ENCODE data around the gene FUBP1. TPM values are rescaled to one million over a fixed set of nuclear protein-coding genes. Genes with fewer than 3 reads are reported as not detected.
A peak's percentile ranks its signal among the peaks of the same experiment; 100 is the strongest.

FUBP1 gene
- total RNA-seq, 1 donor from 2014 or later, result 128 TPM

DNA sequence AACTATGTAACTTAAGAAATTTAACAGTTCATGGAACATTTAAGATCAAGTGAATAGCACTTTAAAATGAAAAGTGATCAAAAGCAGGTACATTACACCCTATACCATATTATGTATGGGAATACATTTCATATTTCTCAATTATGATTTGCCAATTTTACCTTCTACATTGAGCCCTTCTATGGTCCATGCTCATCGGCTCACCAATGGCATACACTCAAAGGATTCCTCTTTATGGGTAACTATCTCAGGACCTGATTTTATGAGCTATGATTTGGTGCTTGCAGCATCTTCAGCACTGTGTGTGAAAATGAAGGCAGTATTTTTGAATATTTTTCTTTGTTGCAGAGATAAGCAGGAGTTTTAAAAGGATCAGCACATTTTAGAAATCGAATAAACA is 33.5 kb downstream of the FUBP1 start:
- Histone ChIP-seq H3K36me3 (ENCODE audit: insufficient read depth, low read length) (peaks cover 76% of the 10 kb centered on the region), H3K27ac (ENCODE audit: low read depth, low read length) (no peak overlapping the region), H4K20me1 (ENCODE audit: insufficient read depth, low read length) (peaks cover 34% of the 10 kb centered on the region), H3K4me3 (ENCODE audit: insufficient read depth, low read depth, low read length) (no peak overlapping the region), H3K27me3 (ENCODE audit: insufficient read depth, low read length) (no peaks in the 10 kb centered on the region), H3K4me1 (ENCODE audit: insufficient read depth, low read length) (no peaks in the 10 kb centered on the region), H3K4me2 (ENCODE audit: low read length) (no peak overlapping the region), H3K79me2 (ENCODE audit: insufficient read depth, low read length) (peaks cover 29% of the 10 kb centered on the region), H3K9ac (ENCODE audit: low read length) (no peak overlapping the region), H3K9me3 (ENCODE audit: insufficient read depth, low read depth, low read length) (no peaks in the 10 kb centered on the region), H2AFZ (ENCODE audit: low read depth, low read length) (no peak overlapping the region)
- TF ChIP-seq, protein P1, sequence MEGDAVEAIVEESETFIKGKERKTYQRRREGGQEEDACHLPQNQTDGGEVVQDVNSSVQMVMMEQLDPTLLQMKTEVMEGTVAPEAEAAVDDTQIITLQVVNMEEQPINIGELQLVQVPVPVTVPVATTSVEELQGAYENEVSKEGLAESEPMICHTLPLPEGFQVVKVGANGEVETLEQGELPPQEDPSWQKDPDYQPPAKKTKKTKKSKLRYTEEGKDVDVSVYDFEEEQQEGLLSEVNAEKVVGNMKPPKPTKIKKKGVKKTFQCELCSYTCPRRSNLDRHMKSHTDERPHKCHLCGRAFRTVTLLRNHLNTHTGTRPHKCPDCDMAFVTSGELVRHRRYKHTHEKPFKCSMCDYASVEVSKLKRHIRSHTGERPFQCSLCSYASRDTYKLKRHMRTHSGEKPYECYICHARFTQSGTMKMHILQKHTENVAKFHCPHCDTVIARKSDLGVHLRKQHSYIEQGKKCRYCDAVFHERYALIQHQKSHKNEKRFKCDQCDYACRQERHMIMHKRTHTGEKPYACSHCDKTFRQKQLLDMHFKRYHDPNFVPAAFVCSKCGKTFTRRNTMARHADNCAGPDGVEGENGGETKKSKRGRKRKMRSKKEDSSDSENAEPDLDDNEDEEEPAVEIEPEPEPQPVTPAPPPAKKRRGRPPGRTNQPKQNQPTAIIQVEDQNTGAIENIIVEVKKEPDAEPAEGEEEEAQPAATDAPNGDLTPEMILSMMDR (IDR thresholded peaks at IDR 0.05; ENCODE audit: insufficient read depth, low read depth, low read length), result no peak
- no peak for TF ChIP-seq EZH2 (IDR thresholded peaks at IDR 0.05; ENCODE audit: insufficient read depth, low read length)
- peaks cover 5% of the 10 kb centered on the region for H3K4me1 Mint-ChIP-seq (ENCODE audit: low read depth, unreplicated experiment)
- DNase-seq (ENCODE audit: low read depth), result no peak
- no peaks in the 10 kb centered on the region for H3K9me3 Mint-ChIP-seq (ENCODE audit: unreplicated experiment)
- H3K36me3 Mint-ChIP-seq (ENCODE audit: low read depth, unreplicated experiment), result peaks cover 3% of the 10 kb centered on the region
- H3K27ac Mint-ChIP-seq (ENCODE audit: unreplicated experiment), result no peak overlapping the region
- FAIRE-seq, result no peak
- no peaks in the 10 kb centered on the region for H3K27me3 Mint-ChIP-seq (ENCODE audit: low read depth, unreplicated experiment)
- no peak overlapping the region for H3K4me3 Mint-ChIP-seq (ENCODE audit: unreplicated experiment)

GRCh38 chr1:77942400-77943140 is 36.3 kb downstream of the FUBP1 start:
- peaks cover 3% of the 10 kb centered on the region for H3K4me1 Mint-ChIP-seq (ENCODE audit: low read depth, unreplicated experiment)
- FAIRE-seq, result no peak
- no peak overlapping the region for H3K4me3 Mint-ChIP-seq (ENCODE audit: unreplicated experiment)
- peaks cover 12% of the 10 kb centered on the region for H3K79me2 ChIP-seq (ENCODE audit: insufficient read depth, low read length)
- H3K36me3 ChIP-seq (ENCODE audit: insufficient read depth, low read length), result peaks cover 68% of the 10 kb centered on the region
- H2AFZ ChIP-seq (ENCODE audit: low read depth, low read length), result no peak overlapping the region
- H3K36me3 Mint-ChIP-seq (ENCODE audit: low read depth, unreplicated experiment), result peaks cover 11% of the 10 kb centered on the region
- H3K9me3 Mint-ChIP-seq (ENCODE audit: unreplicated experiment), result no peaks in the 10 kb centered on the region
- H4K20me1 ChIP-seq (ENCODE audit: insufficient read depth, low read length), result peaks cover 24% of the 10 kb centered on the region
- no peaks in the 10 kb centered on the region for H3K27me3 Mint-ChIP-seq (ENCODE audit: low read depth, unreplicated experiment)
- H3K27ac Mint-ChIP-seq (ENCODE audit: unreplicated experiment), result peak overlapping the region; percentile 51
- H3K9ac ChIP-seq (ENCODE audit: low read length), result no peak overlapping the region
- no peaks in the 10 kb centered on the region for H3K27me3 ChIP-seq (ENCODE audit: insufficient read depth, low read length)
- no peak overlapping the region for H3K27ac ChIP-seq (ENCODE audit: low read depth, low read length)
- H3K4me1 ChIP-seq (ENCODE audit: insufficient read depth, low read length), result no peaks in the 10 kb centered on the region
- TF ChIP-seq, protein P1 (IDR thresholded peaks at IDR 0.05; ENCODE audit: insufficient read depth, low read depth, low read length), result no peak
- no peak for TF ChIP-seq EZH2 (IDR thresholded peaks at IDR 0.05; ENCODE audit: insufficient read depth, low read length)
- DNase-seq (ENCODE audit: low read depth), result no peak
- H3K9me3 ChIP-seq (ENCODE audit: insufficient read depth, low read depth, low read length), result no peaks in the 10 kb centered on the region
- no peak overlapping the region for H3K4me3 ChIP-seq (ENCODE audit: insufficient read depth, low read depth, low read length)
- H3K4me2 ChIP-seq (ENCODE audit: low read length), result no peak overlapping the region

DNA sequence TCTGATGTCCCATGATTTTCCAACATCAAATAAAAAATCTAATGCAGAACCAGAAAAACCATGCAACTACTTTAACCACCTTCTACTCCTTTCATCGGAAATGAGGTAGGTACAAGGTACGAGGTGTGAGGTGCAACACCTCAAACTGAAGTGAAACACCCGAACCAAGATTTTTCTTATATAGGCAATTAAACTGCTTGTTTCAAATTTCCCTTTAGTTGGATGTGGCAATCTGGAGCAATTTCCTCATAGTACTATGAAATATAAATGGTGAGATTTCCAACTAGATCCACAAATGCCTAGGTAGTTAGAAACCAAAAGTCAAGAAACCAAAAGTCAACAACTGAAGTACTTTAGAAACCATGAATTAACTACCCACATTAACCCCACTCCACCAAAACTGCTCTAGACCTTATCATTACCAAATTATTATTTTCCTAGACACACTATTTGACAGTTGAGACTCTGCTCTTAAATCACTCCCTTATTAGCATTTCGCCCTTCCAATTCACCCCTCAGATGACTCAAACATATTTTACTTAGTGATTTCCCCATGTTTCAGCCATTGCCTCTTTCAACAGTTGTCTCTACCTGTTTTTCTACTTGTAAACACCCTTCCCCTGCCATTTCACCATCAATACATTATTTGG is 37.8 kb downstream of the FUBP1 start:
- peaks cover 11% of the 10 kb centered on the region for H3K36me3 Mint-ChIP-seq (ENCODE audit: low read depth, unreplicated experiment)
- no peaks in the 10 kb centered on the region for H3K27me3 ChIP-seq (ENCODE audit: insufficient read depth, low read length)
- H2AFZ ChIP-seq (ENCODE audit: low read depth, low read length), result no peak overlapping the region
- H3K4me3 ChIP-seq (ENCODE audit: insufficient read depth, low read depth, low read length), result no peak overlapping the region
- H3K27ac ChIP-seq (ENCODE audit: low read depth, low read length), result no peak overlapping the region
- H4K20me1 ChIP-seq (ENCODE audit: insufficient read depth, low read length), result peaks cover 21% of the 10 kb centered on the region
- TF ChIP-seq, protein P1 (IDR thresholded peaks at IDR 0.05; ENCODE audit: insufficient read depth, low read depth, low read length), result no peak
- TF ChIP-seq EZH2 (IDR thresholded peaks at IDR 0.05; ENCODE audit: insufficient read depth, low read length), result no peak
- H3K27ac Mint-ChIP-seq (ENCODE audit: unreplicated experiment), result no peak overlapping the region
- H3K27me3 Mint-ChIP-seq (ENCODE audit: low read depth, unreplicated experiment), result no peaks in the 10 kb centered on the region
- FAIRE-seq (no peak), DNase-seq (ENCODE audit: low read depth) (no peak)
- H3K4me1 ChIP-seq (ENCODE audit: insufficient read depth, low read length), result no peaks in the 10 kb centered on the region
- no peak overlapping the region for H3K4me2 ChIP-seq (ENCODE audit: low read length)
- H3K79me2 ChIP-seq (ENCODE audit: insufficient read depth, low read length), result peaks cover 5% of the 10 kb centered on the region
- peaks cover 3% of the 10 kb centered on the region for H3K4me1 Mint-ChIP-seq (ENCODE audit: low read depth, unreplicated experiment)
- no peak overlapping the region for H3K4me3 Mint-ChIP-seq (ENCODE audit: unreplicated experiment)
- H3K9me3 ChIP-seq (ENCODE audit: insufficient read depth, low read depth, low read length), result no peaks in the 10 kb centered on the region
- H3K9me3 Mint-ChIP-seq (ENCODE audit: unreplicated experiment), result no peaks in the 10 kb centered on the region
- H3K36me3 ChIP-seq (ENCODE audit: insufficient read depth, low read length), result peaks cover 64% of the 10 kb centered on the region
- no peak overlapping the region for H3K9ac ChIP-seq (ENCODE audit: low read length)
